HFFc6 (cell line): ENCODE results near the gene SIDT2. TPM values are rescaled to one million over a fixed set of nuclear protein-coding genes. Genes with fewer than 3 reads are reported as not detected.
"Not testable (repeated sequence)": the region's sequence is repeated elsewhere in the genome, so short reads cannot be mapped to it uniquely, and the experiment has no call there.

ENCODE experiments used
- DNase-seq: peaks from one replicate; pipeline ENCODE4 v3.0.0-alpha.2; 2018
- H3K27ac Mint-ChIP-seq: 2 replicates; pipeline ENCODE4 v1.8.0; 2020; ENCODE audit warnings: mild to moderate bottlenecking, mixed read lengths
- H3K27me3 Mint-ChIP-seq: 2 replicates; pipeline ENCODE4 v1.8.0; 2021; ENCODE audit warnings: mild to moderate bottlenecking, moderate library complexity, mixed read lengths; ENCODE audit not compliant: insufficient read depth
- H3K36me3 Mint-ChIP-seq: 2 replicates; pipeline ENCODE4 v1.8.0; 2021; ENCODE audit warnings: low read depth, mixed read lengths
- H3K4me1 Mint-ChIP-seq: 2 replicates; pipeline ENCODE4 v1.8.0; 2020; ENCODE audit warnings: low read depth, mixed read lengths
- H3K4me3 Mint-ChIP-seq: 2 replicates; pipeline ENCODE4 v1.8.0; 2020; ENCODE audit warnings: mild to moderate bottlenecking, moderate library complexity, mixed read lengths
- H3K9me3 Mint-ChIP-seq: 2 replicates; pipeline ENCODE4 v1.8.0; 2020; ENCODE audit warnings: mild to moderate bottlenecking, mixed read lengths
- CTCF ChIP-seq: fragments of 200-600 bp; sonication (generic); IDR thresholded peaks from 2 replicates; pipeline ENCODE4 v1.5.0; 2021; ENCODE audit warnings: antibody characterized with exemption, mild to moderate bottlenecking
- total RNA-seq, 6 experiments: library from RNA; stranded (reverse); fragmentation: NEBNext Ultra II Directional; extraction: Animal tissue kit (Norgen Biotek cat#: 25700); gene quantifications; 2 replicates in 1 of 6; 3 replicates in 5 of 6; pipeline ENCODE4 v1.2.3, GENCODE V29; 2021

Gene SIDT2
- total RNA-seq, 6 experiments from 2014 or later: 33.9 to 53.9 (median 37.7) TPM

- Mint-ChIP-seq H3K4me1 (peaks cover 73% of the 10 kb centered on the region), H3K9me3 (no peaks in the 10 kb centered on the region), H3K27me3 (peaks cover 7% of the 10 kb centered on the region), H3K4me3 (peak overlapping the region; percentile 93), H3K27ac (peak overlapping the region; percentile 95), H3K36me3 (peaks cover 37% of the 10 kb centered on the region)
- no peak for TF ChIP-seq CTCF
- no peak for DNase-seq
Measured at GRCh38 chr11:117203069-117203407, 24.5 kb downstream of the SIDT2 start.

- H3K27ac Mint-ChIP-seq: peak overlapping the region; percentile 95
- H3K9me3 Mint-ChIP-seq: no peaks in the 10 kb centered on the region
- peaks cover 64% of the 10 kb centered on the region for H3K4me1 Mint-ChIP-seq
- peaks cover 10% of the 10 kb centered on the region for H3K27me3 Mint-ChIP-seq
- peak; percentile 21; the same call in 1 of the 2 replicates for TF ChIP-seq CTCF
- H3K4me3 Mint-ChIP-seq: peak overlapping the region; percentile 93
- peaks cover 36% of the 10 kb centered on the region for H3K36me3 Mint-ChIP-seq
- no peak for DNase-seq
Measured at GRCh38 chr11:117204283-117205080, 25.9 kb downstream of the SIDT2 start.

- Mint-ChIP-seq H3K27ac (peak overlapping the region; percentile 74), H3K36me3 (peaks cover 32% of the 10 kb centered on the region)
- DNase-seq: no peak
Measured at GRCh38 chr11:117205211-117205818, 26.8 kb downstream of the SIDT2 start.

GRCh38 chr11:117206111-117206510, 27.6 kb downstream of the SIDT2 start:
- H3K9me3 Mint-ChIP-seq, DNase-seq, H3K4me3 Mint-ChIP-seq: not testable (repeated sequence)
- Mint-ChIP-seq H3K27me3 (peaks cover 12% of the 10 kb centered on the region), H3K4me1 (peaks cover 51% of the 10 kb centered on the region), H3K36me3 (peaks cover 25% of the 10 kb centered on the region), H3K27ac (peak overlapping the region; percentile 78)

More at GRCh38 chr11:117205211-117205818, 26.8 kb downstream of the SIDT2 start:
- Mint-ChIP-seq H3K27me3 (peaks cover 12% of the 10 kb centered on the region), H3K4me3 (peak overlapping the region; percentile 30; the same call in 1 of the 2 replicates), H3K4me1 (peaks cover 59% of the 10 kb centered on the region), H3K9me3 (no peaks in the 10 kb centered on the region)
- no peak for TF ChIP-seq CTCF

GRCh38 chr11:117206859-117207258, 28.3 kb downstream of the SIDT2 start:
- H3K9me3 Mint-ChIP-seq, DNase-seq, H3K27ac Mint-ChIP-seq, H3K4me3 Mint-ChIP-seq: not testable (repeated sequence)
- Mint-ChIP-seq H3K4me1 (peaks cover 43% of the 10 kb centered on the region), H3K36me3 (peaks cover 22% of the 10 kb centered on the region), H3K27me3 (peaks cover 15% of the 10 kb centered on the region)

GRCh38 chr11:117207481-117207880, 28.9 kb downstream of the SIDT2 start:
- Mint-ChIP-seq H3K27me3 (peaks cover 15% of the 10 kb centered on the region), H3K4me1 (peaks cover 37% of the 10 kb centered on the region)
- H3K27ac Mint-ChIP-seq: not testable (repeated sequence)

GRCh38 chr11:117208710-117209109, 30.2 kb downstream of the SIDT2 start:
- peaks cover 25% of the 10 kb centered on the region for H3K36me3 Mint-ChIP-seq
- DNase-seq, H3K27ac Mint-ChIP-seq, H3K4me3 Mint-ChIP-seq, H3K9me3 Mint-ChIP-seq: not testable (repeated sequence)
- peak; percentile 26; the same call in 1 of the 2 replicates for TF ChIP-seq CTCF
- peaks cover 25% of the 10 kb centered on the region for H3K4me1 Mint-ChIP-seq
- H3K27me3 Mint-ChIP-seq: peaks cover 17% of the 10 kb centered on the region

More at GRCh38 chr11:117207481-117207880, 28.9 kb downstream of the SIDT2 start:
- H3K4me3 Mint-ChIP-seq, DNase-seq, H3K9me3 Mint-ChIP-seq: not testable (repeated sequence)
- peaks cover 22% of the 10 kb centered on the region for H3K36me3 Mint-ChIP-seq

- H3K27ac Mint-ChIP-seq: peak overlapping the region; percentile 3; the same call in 1 of the 2 replicates
- H3K27me3 Mint-ChIP-seq: peaks cover 23% of the 10 kb centered on the region
- DNase-seq: peak; percentile 30
- peaks cover 18% of the 10 kb centered on the region for H3K4me1 Mint-ChIP-seq
- H3K9me3 Mint-ChIP-seq, H3K4me3 Mint-ChIP-seq: not testable (repeated sequence)
- H3K36me3 Mint-ChIP-seq: peaks cover 25% of the 10 kb centered on the region
Measured at GRCh38 chr11:117209351-117210125, 31.0 kb downstream of the SIDT2 start.
